Adrenal gland (tissue), 12 donors: ENCODE results near the gene F7. TPM values are rescaled to one million over a fixed set of nuclear protein-coding genes. Genes with fewer than 3 reads are reported as not detected.

Experiments
- DNase-seq, 7 donors: peaks; one replicate each; pipeline ENCODE4 v3.0.0-alpha.2; 2019 to 2020
- H3K27ac ChIP-seq, 5 donors: fragments of 200-600 bp; sonication (generic) in 4 of 5; 1 replicate in 3 of 5; 2 replicates in 2 of 5; pipeline versions ENCODE4 v1.5.1 to v1.8.0; 2016 to 2020; ENCODE audit warnings: mild to moderate bottlenecking in 1 of 5
- H3K27me3 ChIP-seq: fragments of 200-600 bp; 2 replicates; pipeline ENCODE4 v1.8.0; 2021
- H3K36me3 ChIP-seq, 2 donors: fragments of 200-600 bp; replicated peaks in 1 of 2; 1 replicate in 1 of 2; 2 replicates in 1 of 2; pipeline versions ENCODE4 v1.5.1 to v1.8.0; 2018 to 2022
- H3K4me1 ChIP-seq, 2 donors: fragments of 200-600 bp; replicated peaks in 1 of 2; 1 replicate in 1 of 2; 2 replicates in 1 of 2; pipeline versions ENCODE4 v1.5.1 to v1.8.0; 2018 to 2021
- H3K4me3 ChIP-seq, 4 donors: fragments of 200-600 bp; sonication (generic) in 3 of 4; one replicate each; pipeline ENCODE4 v1.5.1; 2016 to 2018
- H3K9me3 ChIP-seq, 3 donors: fragments of 200-600 bp; sonication (generic) in 1 of 3; replicated peaks in 1 of 3; 1 replicate in 2 of 3; 2 replicates in 1 of 3; pipeline versions ENCODE4 v1.5.1 to v1.8.0; 2016 to 2021
- POLR2A ChIP-seq, 2 donors: fragments of 450-650 bp; IDR thresholded peaks; one replicate each; pipeline ENCODE4 v1.6.1; 2017; ENCODE audit warnings: antibody characterized with exemption in 2 of 2, mild to moderate bottlenecking in 2 of 2, moderate library complexity in 1 of 2
- WGBS, 4 donors: extraction: QIAGEN DNeasy Blood & Tissue Kit in 2 of 4; methylation state at CpG; one replicate each; pipeline versions ENCODE4 v1.1.5 to v1.1.7; 2013 to 2017; 5-methylcytosine and 5-hydroxymethylcytosine counted together
- intact Hi-C, 2 donors: fragments of 100-400 bp; cut with DNase I; formaldehyde crosslinking; loops; one replicate each; pipeline versions ENCODE4 v1.14.1 to v1.15.0; 2022 to 2023
- polyA plus RNA-seq, 3 donors: library from polyadenylated mRNA; stranded (reverse); fragments of 200-250 nt in 2 of 3; fragments of 350-450 nt in 1 of 3; fragmentation: Illumina TruSeq in 1 of 3; extraction: RNeasy Lipid Tissue Mini Kit (QIAGEN cat#74804) in 1 of 3; gene quantifications; one replicate each; pipeline ENCODE4 v1.2.3, GENCODE V29; 2013 to 2014
- total RNA-seq, 9 donors: library from RNA; depleted of rRNA in 4 of 9; stranded (reverse); fragments of >200 nt in 4 of 9; fragments of 120-200 nt in 1 of 9; fragmentation: NEBNext Ultra II Directional in 1 of 9; extraction: Animal tissue kit (Norgen Biotek cat#: 25700) in 1 of 9; gene quantifications; one replicate each; pipeline versions ENCODE4 v1.1.0 to v1.2.4, GENCODE V29; 2013 to 2023
- TF ChIP-seq, protein P1 (sequence below), 6 experiments: fragments of 450-650 bp in 4 of 6; fragments of 200-600 bp in 2 of 6; sonication (generic) in 1 of 6; IDR thresholded peaks; 1 replicate in 5 of 6; 2 replicates in 1 of 6; pipeline versions ENCODE4 v1.5.1 to v1.8.0; 2016 to 2021; ENCODE audit warnings: antibody characterized with exemption in 6 of 6, mild to moderate bottlenecking in 2 of 6, moderate library complexity in 1 of 6
- donor health status: healthy with polysubstance abuse.
- donor health status: Bipolar disorder and iron deficiency.
- donor health status: DM: yes; HTN: yes; CAD: no.
- donor health status: DM: no; HTN: no; CAD: no.
- donor health status: DM: no; HTN: no; CAD: no.
- donor health status: DM: yes; HTN: yes; CAD: no.

The F7 gene
- total and polyA plus RNA-seq, 12 donors: 0.05 to 0.61 (median 0.08) TPM; not detected in 7

DNA sequence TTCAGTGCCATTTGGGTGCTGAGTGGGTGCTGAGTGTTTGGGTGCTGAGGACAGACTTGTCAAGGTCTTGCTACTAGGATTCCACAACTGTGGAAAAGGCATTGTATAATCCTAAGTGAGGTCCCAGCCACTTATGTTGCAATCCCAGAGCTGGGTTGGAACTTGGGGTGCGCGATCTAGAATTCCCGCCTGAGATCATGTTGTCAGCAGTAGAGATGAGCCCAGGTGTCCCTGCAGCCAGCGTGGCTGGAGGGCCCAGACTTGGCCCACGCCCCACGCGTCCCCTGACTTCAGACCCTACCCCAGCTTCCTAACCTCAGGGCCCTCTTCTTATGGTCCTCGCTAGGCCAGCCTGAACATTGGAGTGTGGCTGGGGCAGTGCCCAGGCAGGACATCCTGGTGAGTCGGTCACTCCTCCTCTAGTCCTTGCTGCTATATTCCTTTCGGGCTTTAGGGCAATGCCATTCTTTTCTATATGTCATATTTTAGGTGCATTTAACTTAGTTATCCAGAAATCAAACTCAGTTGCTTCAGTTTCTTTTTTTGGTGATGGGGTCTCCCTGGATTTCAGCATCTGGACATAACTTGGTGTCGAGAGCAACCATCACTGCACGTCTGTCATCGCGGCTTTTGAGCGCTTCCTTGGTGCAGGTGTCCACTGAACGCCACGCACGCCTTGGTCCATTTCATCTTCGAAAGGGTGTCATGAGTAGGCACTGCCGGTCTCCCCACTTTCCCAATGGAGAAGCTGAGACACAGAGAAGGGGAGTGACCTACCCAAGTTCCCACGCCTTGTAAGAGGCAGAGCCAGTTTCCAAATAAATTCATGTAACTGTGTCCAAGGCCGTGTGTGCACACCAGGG is 46.4 kb upstream of the F7 start:
- intact Hi-C loops: no loop called here
- H3K27ac ChIP-seq: no peak overlapping the region
- no peaks in the 10 kb centered on the region for H3K36me3 ChIP-seq
- no peaks in the 10 kb centered on the region for H3K9me3 ChIP-seq
- H3K27me3 ChIP-seq: no peaks in the 10 kb centered on the region
- H3K4me3 ChIP-seq: no peak overlapping the region
- TF ChIP-seq, protein P1, sequence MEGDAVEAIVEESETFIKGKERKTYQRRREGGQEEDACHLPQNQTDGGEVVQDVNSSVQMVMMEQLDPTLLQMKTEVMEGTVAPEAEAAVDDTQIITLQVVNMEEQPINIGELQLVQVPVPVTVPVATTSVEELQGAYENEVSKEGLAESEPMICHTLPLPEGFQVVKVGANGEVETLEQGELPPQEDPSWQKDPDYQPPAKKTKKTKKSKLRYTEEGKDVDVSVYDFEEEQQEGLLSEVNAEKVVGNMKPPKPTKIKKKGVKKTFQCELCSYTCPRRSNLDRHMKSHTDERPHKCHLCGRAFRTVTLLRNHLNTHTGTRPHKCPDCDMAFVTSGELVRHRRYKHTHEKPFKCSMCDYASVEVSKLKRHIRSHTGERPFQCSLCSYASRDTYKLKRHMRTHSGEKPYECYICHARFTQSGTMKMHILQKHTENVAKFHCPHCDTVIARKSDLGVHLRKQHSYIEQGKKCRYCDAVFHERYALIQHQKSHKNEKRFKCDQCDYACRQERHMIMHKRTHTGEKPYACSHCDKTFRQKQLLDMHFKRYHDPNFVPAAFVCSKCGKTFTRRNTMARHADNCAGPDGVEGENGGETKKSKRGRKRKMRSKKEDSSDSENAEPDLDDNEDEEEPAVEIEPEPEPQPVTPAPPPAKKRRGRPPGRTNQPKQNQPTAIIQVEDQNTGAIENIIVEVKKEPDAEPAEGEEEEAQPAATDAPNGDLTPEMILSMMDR (IDR thresholded peaks at IDR 0.05): no peak
- TF ChIP-seq POLR2A (IDR thresholded peaks at IDR 0.05): no peak
- 93 to 97% (median 95%) methylated on average over 18 to 22 of the region's 22 CpGs for WGBS, 4 donors
- DNase-seq: no peak
- H3K4me1 ChIP-seq: no peaks in the 10 kb centered on the region

DNA sequence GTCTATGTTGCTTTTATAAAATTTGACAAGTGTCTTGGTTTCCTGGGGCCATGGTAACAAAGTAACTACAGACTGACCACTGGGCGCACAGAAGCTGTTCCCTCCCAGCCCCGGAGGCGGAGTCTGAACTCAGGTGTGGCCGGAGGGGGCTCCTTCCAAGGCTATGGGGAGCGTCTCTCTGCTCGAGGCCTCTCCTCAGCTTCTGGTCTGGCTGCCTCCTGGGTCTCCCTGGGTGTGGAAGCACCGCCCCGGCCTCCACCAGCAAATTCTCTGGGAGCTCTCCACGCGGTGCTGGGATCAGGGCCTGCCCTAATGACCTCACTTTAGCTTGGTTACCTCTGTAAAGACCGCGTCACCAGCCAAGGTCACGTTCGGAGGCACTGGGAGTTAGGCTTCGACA is 45.7 kb upstream of the F7 start:
- Histone ChIP-seq H3K36me3 (no peaks in the 10 kb centered on the region), H3K27me3 (no peaks in the 10 kb centered on the region), H3K9me3 (no peaks in the 10 kb centered on the region), H3K27ac (no peak overlapping the region), H3K4me3 (no peak overlapping the region), H3K4me1 (no peaks in the 10 kb centered on the region)
- DNase-seq: no peak
- TF ChIP-seq, protein P1 (IDR thresholded peaks at IDR 0.05): no peak
- no peak for TF ChIP-seq POLR2A (IDR thresholded peaks at IDR 0.05)
- intact Hi-C loops: no loop called here
- 65 to 81% (median 77%) methylated on average over 7 to 15 of the region's 15 CpGs for WGBS, 4 donors

DNA sequence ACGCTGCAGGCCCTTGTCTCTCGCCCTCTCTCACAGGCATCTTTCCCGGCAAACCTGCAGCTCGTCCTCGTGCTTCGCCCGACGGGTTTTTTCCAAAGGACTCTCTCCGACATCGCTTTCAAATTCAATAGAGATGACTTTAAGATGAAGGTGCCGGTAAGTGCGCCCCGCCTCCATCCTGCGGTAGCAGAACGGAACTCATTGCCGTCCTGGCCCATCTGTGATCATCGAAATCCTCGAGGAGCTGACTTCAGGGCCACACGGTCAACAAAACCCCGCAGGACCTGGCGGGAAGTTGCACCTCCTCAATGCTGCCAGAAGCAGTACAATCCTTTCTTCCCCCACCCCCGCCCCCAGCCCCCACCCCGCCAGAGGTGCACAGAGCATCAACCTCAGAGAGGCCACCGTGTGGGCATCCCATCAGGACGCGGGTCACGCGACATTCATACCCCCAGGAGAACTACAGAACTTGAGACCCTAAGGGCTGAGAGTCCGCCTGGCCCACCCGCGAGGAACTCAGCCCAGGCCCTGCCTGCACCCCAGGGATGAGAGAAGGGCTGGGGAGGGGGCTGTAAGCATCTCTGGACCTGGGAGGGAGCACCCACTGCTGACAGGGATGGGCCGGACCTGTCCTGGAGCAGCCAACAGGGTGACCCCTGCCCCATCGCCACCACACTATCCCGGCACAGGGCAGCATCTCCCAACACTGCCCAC is 44.9 kb upstream of the F7 start:
- Histone ChIP-seq H3K36me3 (no peaks in the 10 kb centered on the region), H3K9me3 (no peaks in the 10 kb centered on the region), H3K4me1 (no peaks in the 10 kb centered on the region), H3K27me3 (no peaks in the 10 kb centered on the region), H3K4me3 (no peak overlapping the region), H3K27ac (no peak overlapping the region)
- WGBS, 4 donors: 87 to 90% (median 89%) methylated on average over 21 to 34 of the region's 34 CpGs
- intact Hi-C loops: no loop called here
- no peak for TF ChIP-seq POLR2A (IDR thresholded peaks at IDR 0.05)
- TF ChIP-seq, protein P1 (IDR thresholded peaks at IDR 0.05): no peak
- DNase-seq: no peak

DNA sequence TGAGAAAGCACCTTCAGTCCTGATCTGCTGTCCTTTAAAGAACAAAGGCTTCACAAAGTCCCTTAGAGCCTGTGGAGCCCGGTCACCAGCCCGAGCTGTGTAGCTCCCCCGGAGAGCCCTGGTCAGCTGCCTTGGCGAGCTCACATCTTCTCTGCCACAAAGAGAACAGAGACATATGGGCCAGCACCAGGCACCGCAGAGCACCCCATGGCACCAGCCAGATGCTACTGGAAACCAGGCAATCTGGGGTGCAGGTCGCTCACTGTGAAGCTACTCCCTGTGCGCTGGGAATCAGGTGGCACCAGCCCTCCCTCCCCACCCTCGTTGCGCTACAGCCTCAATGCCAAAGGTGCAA is 44.3 kb upstream of the F7 start:
- no peak overlapping the region for H3K27ac ChIP-seq
- no peaks in the 10 kb centered on the region for H3K36me3 ChIP-seq
- WGBS, 4 donors: 87 to 92% (median 87%) methylated on average over 9 of the region's 9 CpGs; no CpG with 5 or more reads in 1 of the 4 donors
- H3K4me1 ChIP-seq: no peaks in the 10 kb centered on the region
- TF ChIP-seq, protein P1 (IDR thresholded peaks at IDR 0.05): no peak
- no peak for TF ChIP-seq POLR2A (IDR thresholded peaks at IDR 0.05)
- no peaks in the 10 kb centered on the region for H3K9me3 ChIP-seq
- no peak for DNase-seq
- no peaks in the 10 kb centered on the region for H3K27me3 ChIP-seq
- no peak overlapping the region for H3K4me3 ChIP-seq
- intact Hi-C loops: no loop called here
